HG02840 (cell line): ENCODE data around the gene TUNAR.
"Not testable (repeated sequence)": the region's sequence is repeated elsewhere in the genome, so short reads cannot be mapped to it uniquely, and the experiment has no call there.

Source experiments
- ATAC-seq: cut with Tn5 transposase; IDR thresholded peaks from one replicate; pipeline ENCODE4 v1.9.1; 2021; ENCODE audit warnings: mild to moderate bottlenecking, moderate library complexity, moderate number of reproducible peaks; ENCODE audit not compliant: unreplicated experiment, low FRiP score

Gene TUNAR

GRCh38 chr14:95959317-95959716 is 82.7 kb downstream of the TUNAR start:
- no peak for ATAC-seq

DNA sequence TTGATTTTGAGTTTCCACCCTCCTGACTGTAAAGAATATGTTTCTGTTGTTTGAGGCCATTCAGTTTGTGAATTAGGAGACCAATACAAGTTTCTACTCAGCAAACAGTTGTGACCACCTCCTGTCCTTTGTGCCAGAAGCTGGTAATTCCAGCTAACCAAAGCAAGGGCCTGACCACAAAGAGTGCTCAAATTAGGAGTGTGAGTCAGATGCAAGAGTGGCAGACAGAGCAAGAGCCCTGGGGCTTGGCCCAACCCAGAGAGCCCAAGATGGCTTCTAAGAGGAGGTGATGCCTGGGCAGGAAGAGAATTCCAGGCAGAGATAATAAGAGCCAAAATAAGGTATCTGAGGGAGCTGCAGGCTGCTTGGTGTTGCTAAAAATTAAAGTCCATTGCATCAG is 84.8 kb downstream of the TUNAR start:
- no peak for ATAC-seq

- no peak for ATAC-seq
Observed at GRCh38 chr14:95964901-95965300, 88.3 kb downstream of the TUNAR start.

- ATAC-seq = not testable (repeated sequence)
Observed at GRCh38 chr14:95968048-95968447, 91.4 kb downstream of the TUNAR start.
